22Rv1 (cell line): ENCODE results near the gene PTGES3.

Experiments used
- CTCF ChIP-seq: fragments of 450-650 bp; IDR thresholded peaks from 2 replicates; pipeline ENCODE4 v1.5.1; 2017; ENCODE audit warnings: mild to moderate bottlenecking
- ZFX ChIP-seq: fragments of 450-650 bp; IDR thresholded peaks from 2 replicates; pipeline ENCODE4 v1.6.1; 2017; ENCODE audit warnings: antibody characterized with exemption, borderline replicate concordance

- TF ChIP-seq CTCF (no peak), ZFX (no peak)
Measured at GRCh38 chr12:56724972-56725722, 37.1 kb upstream of the PTGES3 start, which contains the start of gene NACA.
